GM12801 (cell line): ENCODE data around the gene ELL.

ENCODE experiments used
- TF ChIP-seq, protein P1 (sequence below): IDR thresholded peaks from one replicate; pipeline ENCODE4 v1.5.1; 2011; ENCODE audit warnings: control low read depth; ENCODE audit not compliant: insufficient read length; ENCODE audit errors: extremely low read depth

Gene ELL

GRCh38 chr19:18502246-18502637 is 19.6 kb downstream of the ELL start:
- TF ChIP-seq, protein P1, sequence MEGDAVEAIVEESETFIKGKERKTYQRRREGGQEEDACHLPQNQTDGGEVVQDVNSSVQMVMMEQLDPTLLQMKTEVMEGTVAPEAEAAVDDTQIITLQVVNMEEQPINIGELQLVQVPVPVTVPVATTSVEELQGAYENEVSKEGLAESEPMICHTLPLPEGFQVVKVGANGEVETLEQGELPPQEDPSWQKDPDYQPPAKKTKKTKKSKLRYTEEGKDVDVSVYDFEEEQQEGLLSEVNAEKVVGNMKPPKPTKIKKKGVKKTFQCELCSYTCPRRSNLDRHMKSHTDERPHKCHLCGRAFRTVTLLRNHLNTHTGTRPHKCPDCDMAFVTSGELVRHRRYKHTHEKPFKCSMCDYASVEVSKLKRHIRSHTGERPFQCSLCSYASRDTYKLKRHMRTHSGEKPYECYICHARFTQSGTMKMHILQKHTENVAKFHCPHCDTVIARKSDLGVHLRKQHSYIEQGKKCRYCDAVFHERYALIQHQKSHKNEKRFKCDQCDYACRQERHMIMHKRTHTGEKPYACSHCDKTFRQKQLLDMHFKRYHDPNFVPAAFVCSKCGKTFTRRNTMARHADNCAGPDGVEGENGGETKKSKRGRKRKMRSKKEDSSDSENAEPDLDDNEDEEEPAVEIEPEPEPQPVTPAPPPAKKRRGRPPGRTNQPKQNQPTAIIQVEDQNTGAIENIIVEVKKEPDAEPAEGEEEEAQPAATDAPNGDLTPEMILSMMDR, result no peak

DNA sequence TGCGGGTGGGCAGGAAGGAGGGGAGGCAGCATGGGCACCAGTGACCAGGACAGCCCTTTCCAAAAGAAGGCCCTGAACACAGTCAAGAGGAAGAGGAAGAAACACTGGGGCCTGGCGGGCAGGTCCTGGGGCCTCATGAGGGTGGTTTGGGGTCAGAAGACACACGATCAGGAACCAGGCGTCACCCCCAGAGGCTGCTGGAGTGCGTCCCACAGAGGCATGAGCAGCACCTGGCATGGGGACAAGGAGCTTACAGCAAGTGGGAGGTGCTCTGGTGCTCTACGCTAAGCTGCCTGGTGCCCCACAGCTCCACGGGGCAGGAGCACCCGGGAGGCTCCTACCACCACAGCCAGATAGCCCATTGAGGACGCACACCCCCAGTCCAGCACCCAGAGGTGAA is 20.0 kb downstream of the ELL start:
- TF ChIP-seq, protein P1, result no peak

GRCh38 chr19:18501351-18501750 is 20.5 kb downstream of the ELL start:
- TF ChIP-seq, protein P1, result no peak

DNA sequence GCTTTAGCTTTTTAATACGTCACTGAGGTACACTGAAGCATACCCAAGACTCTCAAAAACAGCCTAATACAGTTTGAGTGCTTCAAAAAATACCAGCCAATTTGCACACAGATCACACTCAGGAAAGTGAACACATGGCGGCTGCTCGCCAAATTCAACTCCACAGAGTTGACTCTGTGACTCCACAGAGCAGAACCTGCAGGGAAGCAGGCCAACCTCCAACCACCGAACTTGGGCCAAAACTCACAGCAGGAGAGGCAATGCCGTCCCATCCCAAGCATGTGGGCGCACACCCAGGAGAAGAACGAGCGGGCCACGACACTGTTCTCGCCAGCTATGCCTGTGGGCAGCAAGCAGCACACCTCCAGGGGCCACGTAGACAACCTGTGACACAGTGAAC is 21.1 kb downstream of the ELL start:
- TF ChIP-seq, protein P1, result no peak

DNA sequence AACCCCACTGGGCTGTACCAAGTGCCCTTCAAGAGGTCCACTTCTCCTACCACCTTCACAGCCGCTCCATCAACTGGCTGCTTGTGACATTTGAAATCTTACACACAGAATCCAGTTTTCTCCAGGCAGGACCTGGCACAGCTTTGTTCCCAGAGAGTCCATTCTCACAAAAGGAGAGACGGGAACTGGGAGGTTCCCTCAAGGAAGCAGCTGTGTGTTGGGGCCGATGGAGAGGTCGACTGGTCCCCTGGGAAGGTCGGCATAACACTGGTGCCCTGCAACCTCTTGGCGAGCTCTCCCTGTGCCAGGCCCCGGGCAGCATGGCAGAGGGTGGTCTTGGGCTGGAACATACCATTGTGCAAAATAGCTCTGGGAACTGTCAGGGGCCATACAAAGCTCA is 21.5 kb downstream of the ELL start:
- TF ChIP-seq, protein P1, result no peak

DNA sequence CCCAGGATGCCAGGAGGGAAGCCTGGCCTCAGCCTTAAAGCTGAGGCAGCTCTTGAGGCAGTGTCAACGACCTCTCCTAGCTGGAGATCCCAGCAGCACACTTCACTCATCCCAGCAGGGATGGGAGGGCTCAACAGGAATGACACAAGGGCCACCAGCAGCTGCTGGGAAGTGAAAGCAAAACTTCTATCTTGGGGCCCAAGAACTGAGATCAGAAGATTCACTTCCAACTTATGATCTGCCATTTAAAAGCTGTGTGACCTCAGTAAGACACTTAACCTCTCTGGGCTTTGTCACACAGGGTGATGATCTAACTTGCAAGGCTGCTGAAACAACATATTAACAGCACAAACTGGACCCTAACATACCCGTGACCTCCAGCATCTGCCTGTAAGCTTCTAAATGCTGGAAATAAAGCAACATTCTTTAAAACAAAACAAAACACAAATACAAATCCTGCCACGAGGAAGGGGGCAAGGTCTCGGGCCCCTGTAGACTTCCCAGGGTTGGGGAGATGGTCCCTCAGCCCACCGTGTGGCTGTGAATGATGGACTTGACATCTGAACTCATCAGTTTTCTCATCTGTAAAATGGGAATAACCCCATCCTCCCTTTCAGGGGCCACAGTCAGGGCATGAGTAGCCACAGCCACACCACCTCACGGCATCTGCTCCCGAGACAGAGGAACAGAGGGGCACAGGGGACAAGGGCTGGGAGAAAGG is 22.7 kb downstream of the ELL start:
- TF ChIP-seq, protein P1, result no peak

DNA sequence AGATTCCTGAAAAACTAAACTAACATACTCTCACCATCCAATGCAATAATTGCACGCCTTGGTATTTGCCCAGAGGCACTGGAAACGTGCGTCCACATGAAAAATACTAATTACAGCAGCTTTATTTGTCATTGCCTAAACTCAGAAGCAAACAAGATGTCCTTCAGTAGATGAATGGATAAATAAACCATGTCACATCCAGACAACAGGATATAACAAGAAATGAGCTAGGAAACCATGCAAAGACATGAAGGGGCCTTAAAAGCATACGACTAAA is 25.0 kb downstream of the ELL start:
- TF ChIP-seq, protein P1, result no peak
